GM21390 (cell line): ENCODE measurements around the gene C6orf58.
"Not testable (repeated sequence)": the region's sequence is repeated elsewhere in the genome, so short reads cannot be mapped to it uniquely, and the experiment has no call there.

ENCODE experiments used
- ATAC-seq: cut with Tn5 transposase; IDR thresholded peaks from one replicate; pipeline ENCODE4 v1.9.1; 2021; ENCODE audit not compliant: unreplicated experiment

C6orf58 gene

GRCh38 chr6:127590344-127590743, 13.4 kb downstream of the C6orf58 start:
- ATAC-seq = no peak

DNA sequence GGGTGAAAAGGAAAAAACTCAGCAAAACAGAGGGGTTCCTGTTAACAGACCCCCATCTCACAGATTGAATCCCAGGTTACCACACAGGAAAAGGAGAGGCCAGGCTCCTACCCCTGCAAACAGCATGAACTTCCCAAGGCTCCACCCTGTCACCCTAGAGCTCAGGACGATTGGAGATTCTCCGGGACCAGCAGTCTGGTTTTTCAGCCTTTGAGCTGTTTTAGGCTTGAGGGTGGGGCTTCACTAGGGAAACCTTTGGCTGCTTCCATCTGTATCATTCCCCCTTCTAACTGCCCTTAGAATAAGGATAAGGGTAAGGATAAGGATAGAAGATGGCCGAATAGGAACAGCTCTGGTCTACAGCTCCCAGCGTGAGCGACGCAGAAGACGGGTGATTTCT, 16.0 kb downstream of the C6orf58 start:
- ATAC-seq = no peak

DNA sequence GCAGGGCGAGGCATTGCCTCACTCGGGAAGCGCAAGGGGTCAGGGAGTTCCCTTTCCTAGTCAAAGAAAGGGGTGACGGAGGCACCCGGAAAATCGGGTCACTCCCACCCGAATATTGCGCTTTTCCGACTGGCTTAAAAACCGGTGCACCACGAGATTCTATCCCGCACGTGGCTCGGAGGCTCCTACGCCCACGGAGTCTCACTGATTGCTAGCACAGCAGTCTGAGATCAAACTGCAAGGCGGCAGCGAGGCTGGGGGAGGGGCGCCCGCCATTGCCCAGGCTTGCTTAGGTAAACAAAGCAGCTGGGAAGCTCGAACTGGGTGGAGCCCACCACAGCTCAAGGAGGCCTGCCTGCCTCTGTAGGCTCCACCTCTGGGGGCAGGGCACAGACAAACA, 16.5 kb downstream of the C6orf58 start:
- not testable (repeated sequence) for ATAC-seq

- ATAC-seq = no peak
Observed at GRCh38 chr6:127606131-127606562, 29.2 kb downstream of the C6orf58 start.

- ATAC-seq = no peak
Observed at GRCh38 chr6:127608554-127609270, 31.7 kb downstream of the C6orf58 start.

DNA sequence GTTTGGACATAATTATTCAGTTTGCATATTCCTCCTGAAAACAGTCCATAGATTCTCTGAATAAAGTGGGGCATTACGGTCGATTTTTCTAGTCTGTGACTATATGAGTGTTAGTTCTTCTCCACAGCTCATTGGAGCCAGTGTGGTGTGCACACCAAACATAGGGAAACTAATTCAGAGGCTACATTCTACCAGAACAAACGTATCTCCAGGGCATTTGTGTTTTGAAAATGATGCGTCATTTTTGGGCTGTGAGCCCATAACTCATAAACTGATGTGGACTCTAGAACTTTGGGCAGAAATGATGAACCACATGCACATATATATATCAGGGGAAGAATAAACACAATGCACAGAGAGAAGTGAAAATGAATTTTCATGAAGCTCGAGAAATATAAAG, 41.8 kb downstream of the C6orf58 start:
- no peak for ATAC-seq

- no peak for ATAC-seq
Observed at GRCh38 chr6:127630800-127631199, 53.8 kb downstream of the C6orf58 start.

DNA sequence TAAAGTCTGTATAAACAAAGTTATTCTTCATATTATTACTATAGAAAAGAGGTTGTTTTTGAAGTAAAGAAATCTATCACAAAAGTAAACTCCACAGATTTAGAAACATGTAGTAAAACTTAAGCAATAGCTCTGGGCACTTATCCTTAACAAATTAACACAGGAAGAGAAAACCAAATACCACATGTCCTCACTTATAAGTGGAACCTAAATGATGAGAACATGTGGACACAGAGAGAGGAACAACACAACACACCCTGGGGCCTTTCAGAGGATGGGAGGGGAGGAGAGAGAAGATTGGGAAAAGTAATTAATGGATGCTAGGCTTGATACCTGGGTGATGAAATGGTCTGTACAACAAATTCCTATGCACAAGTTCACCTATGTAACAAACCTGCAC, 57.2 kb downstream of the C6orf58 start:
- ATAC-seq = no peak

DNA sequence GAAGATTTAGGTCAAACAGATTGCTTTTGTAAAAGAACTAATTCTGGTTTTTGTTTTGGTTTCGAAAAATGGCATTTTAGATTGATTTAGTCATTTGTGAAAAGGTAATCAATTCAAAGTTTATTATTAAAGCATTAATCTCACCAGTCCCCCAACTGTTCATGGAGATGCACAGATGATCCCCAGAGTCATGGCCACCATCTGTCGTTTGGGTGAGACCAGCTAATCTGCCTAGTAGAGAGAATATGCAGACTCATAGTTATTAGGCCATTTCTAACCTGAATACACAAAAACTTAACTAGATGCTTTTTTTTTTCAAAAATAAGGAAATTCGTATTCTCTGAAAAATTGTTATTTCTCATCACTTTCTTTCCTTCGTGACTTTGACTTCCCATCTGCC, 58.1 kb downstream of the C6orf58 start:
- ATAC-seq = no peak

DNA sequence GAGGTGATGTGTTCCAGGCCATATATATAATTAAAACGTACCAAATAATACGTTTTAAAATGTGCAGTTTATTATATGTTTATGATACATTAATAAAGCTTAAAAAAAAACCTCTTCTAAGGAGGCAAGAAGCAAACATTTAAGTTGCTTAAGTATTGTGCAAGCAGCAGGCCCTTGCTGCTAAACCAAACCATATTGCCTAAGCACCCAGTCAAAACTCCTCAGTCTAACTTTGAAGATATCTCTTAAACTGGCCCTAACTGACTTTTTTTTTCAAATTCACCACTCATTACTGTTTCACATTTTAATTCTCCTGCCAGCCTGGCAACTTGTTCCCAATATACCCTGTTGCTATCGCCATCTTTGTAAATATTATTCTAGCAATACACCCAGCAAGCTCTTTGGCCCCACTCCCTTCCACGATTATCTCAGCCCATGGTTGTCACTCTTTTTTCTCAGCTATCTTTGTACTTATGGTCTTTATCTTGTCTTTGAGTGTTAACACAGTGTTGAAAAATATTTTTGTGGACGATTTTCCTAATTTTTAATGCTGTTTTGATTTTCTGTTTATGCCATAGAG, 60.9 kb downstream of the C6orf58 start:
- no peak for ATAC-seq
